ENCODE results near the gene C22orf23. TPM values are rescaled to one million over a fixed set of nuclear protein-coding genes. Genes with fewer than 3 reads are reported as not detected.
A peak's percentile ranks its signal among the peaks of the same experiment; 100 is the strongest.

C22orf23 gene
- total and polyA plus RNA-seq, 7 donors = 0.17 to 1.2 (median 0.36) TPM

DNA sequence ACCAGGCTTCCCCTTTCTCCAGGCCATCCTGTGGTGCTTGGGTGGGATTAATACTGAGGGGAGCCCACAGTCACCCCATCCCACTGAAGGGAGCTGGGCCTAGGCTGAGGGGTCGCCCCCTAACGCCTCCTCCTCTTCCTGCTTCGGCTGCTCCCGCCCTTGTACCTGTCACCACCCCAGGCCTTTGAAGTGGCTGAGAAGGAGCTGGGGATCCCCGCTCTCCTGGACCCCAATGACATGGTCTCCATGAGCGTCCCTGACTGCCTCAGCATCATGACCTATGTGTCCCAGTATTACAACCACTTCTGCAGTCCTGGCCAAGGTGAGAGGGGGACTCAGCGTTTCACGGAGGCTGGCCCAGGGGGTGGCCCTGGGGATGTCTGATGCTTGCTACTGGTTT, 41.2 kb downstream of the C22orf23 start:
- TF ChIP-seq, protein P1, sequence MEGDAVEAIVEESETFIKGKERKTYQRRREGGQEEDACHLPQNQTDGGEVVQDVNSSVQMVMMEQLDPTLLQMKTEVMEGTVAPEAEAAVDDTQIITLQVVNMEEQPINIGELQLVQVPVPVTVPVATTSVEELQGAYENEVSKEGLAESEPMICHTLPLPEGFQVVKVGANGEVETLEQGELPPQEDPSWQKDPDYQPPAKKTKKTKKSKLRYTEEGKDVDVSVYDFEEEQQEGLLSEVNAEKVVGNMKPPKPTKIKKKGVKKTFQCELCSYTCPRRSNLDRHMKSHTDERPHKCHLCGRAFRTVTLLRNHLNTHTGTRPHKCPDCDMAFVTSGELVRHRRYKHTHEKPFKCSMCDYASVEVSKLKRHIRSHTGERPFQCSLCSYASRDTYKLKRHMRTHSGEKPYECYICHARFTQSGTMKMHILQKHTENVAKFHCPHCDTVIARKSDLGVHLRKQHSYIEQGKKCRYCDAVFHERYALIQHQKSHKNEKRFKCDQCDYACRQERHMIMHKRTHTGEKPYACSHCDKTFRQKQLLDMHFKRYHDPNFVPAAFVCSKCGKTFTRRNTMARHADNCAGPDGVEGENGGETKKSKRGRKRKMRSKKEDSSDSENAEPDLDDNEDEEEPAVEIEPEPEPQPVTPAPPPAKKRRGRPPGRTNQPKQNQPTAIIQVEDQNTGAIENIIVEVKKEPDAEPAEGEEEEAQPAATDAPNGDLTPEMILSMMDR (IDR thresholded peaks at IDR 0.05) = no peak
- no peak for ATAC-seq
- H3K4me1 ChIP-seq = peaks cover 10% of the 10 kb centered on the region
- H3K9me3 ChIP-seq = no peaks in the 10 kb centered on the region
- no peaks in the 10 kb centered on the region for H3K27me3 ChIP-seq (ENCODE audit: insufficient read depth in 3 of 3, low read length in 2 of 3)
- 76 to 91% (median 78%) methylated on average over 7 to 8 of the region's 8 CpGs for WGBS, 3 donors
- DNase-seq = no peak
- intact Hi-C loops (cut with DNase I) = no loop called here
- peaks cover 0 to 51% of the 10 kb centered on the region in 2 donors for H3K36me3 ChIP-seq (ENCODE audit: insufficient read depth in 1 of 2, low read depth in 1 of 2)
- peak overlapping the region; percentile 2 for H3K27ac ChIP-seq
- no peak overlapping the region for H3K4me3 ChIP-seq

- ATAC-seq = no peak
- Histone ChIP-seq H3K4me1 (peaks cover 14% of the 10 kb centered on the region), H3K4me3 (no peak overlapping the region), H3K27me3 (ENCODE audit: insufficient read depth in 3 of 3, low read length in 2 of 3) (no peaks in the 10 kb centered on the region), H3K27ac (no peak overlapping the region), H3K36me3 (ENCODE audit: insufficient read depth in 1 of 2, low read depth in 1 of 2) (peaks cover 0 to 47% of the 10 kb centered on the region in 2 donors), H3K9me3 (no peaks in the 10 kb centered on the region)
- WGBS, 3 donors = 78 to 84% (median 82%) methylated on average over 8 of the region's 8 CpGs
- intact Hi-C loops (cut with DNase I) = no loop called here
- TF ChIP-seq, protein P1 (IDR thresholded peaks at IDR 0.05) = no peak
- no peak for DNase-seq
These were observed 41.7 kb downstream of the C22orf23 start for GRCh38 chr22:37911697-37912096.

GRCh38 chr22:37910890-37911672, 42.3 kb downstream of the C22orf23 start:
- intact Hi-C loops (cut with DNase I) = no loop called here
- no peak for ATAC-seq
- Histone ChIP-seq H3K4me3 (no peak overlapping the region), H3K9me3 (no peaks in the 10 kb centered on the region), H3K4me1 (peaks cover 14% of the 10 kb centered on the region), H3K27ac (peak overlapping the region; percentile 16), H3K36me3 (ENCODE audit: insufficient read depth in 1 of 2, low read depth in 1 of 2) (peaks cover 0 to 41% of the 10 kb centered on the region in 2 donors), H3K27me3 (ENCODE audit: insufficient read depth in 3 of 3, low read length in 2 of 3) (no peaks in the 10 kb centered on the region)
- TF ChIP-seq, protein P1 (IDR thresholded peaks at IDR 0.05) = no peak
- WGBS, 3 donors = 64 to 72% (median 68%) methylated on average over 15 of the region's 15 CpGs
- DNase-seq = no peak

DNA sequence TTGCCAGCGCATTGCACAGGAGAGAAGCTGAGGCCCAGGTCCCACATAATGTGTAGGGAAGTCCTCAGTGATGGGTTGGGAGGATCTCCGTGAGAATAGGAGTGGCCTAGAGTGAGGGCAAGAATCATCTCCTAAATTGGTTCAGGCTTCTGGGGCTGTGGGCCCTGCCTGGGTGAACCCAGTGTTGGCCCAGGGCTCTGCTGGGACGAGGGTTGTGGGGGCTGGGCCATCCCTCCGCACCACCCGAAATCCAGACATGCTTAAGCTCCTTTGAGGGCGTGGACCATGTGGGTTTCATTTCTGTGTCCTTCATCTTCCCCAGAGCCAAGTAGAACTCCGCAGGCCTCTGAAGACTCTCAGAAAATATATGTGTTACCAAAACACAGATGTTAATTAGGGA, 43.6 kb downstream of the C22orf23 start:
- ATAC-seq = no peak
- no peaks in the 10 kb centered on the region for H3K9me3 ChIP-seq
- no peak for DNase-seq
- no peak overlapping the region for H3K27ac ChIP-seq
- no peaks in the 10 kb centered on the region for H3K27me3 ChIP-seq (ENCODE audit: insufficient read depth in 3 of 3, low read length in 2 of 3)
- no peak overlapping the region for H3K4me3 ChIP-seq
- TF ChIP-seq, protein P1 (IDR thresholded peaks at IDR 0.05) = no peak
- peaks cover 17% of the 10 kb centered on the region for H3K4me1 ChIP-seq
- peaks cover 0 to 27% of the 10 kb centered on the region in 2 donors for H3K36me3 ChIP-seq (ENCODE audit: insufficient read depth in 1 of 2, low read depth in 1 of 2)
- intact Hi-C loops (cut with DNase I) = no loop called here
- 80 to 88% (median 84%) methylated on average over 7 of the region's 7 CpGs for WGBS, 3 donors
